Astrocyte (in vitro differentiated cells and primary cell): ENCODE measurements around the gene CCDC141. TPM values are rescaled to one million over a fixed set of nuclear protein-coding genes. Genes with fewer than 3 reads are reported as not detected.
"Not testable (repeated sequence)": the region's sequence is repeated elsewhere in the genome, so short reads cannot be mapped to it uniquely, and the experiment has no call there.

ENCODE experiments used
- DNase-seq: peaks from one replicate; pipeline ENCODE4 v3.0.0-alpha.2; 2010; ENCODE audit warnings: low read depth
- FAIRE-seq: peaks from 2 replicates; lab custom pipeline; 2011; peaks lifted over from hg19 to GRCh38; lab: Jason Lieb, UNC
- H2AFZ ChIP-seq: 2 replicates; pipeline ENCODE4 v1.6.0; 2012; ENCODE audit warnings: low read depth, low read length, inconsistent platforms
- H3K27ac ChIP-seq: 2 replicates; pipeline ENCODE4 v1.5.1; 2011; ENCODE audit warnings: low read depth, low read length, inconsistent platforms
- H3K27me3 ChIP-seq: 2 replicates; pipeline ENCODE4 v1.6.0; 2011; ENCODE audit warnings: low read length, inconsistent platforms; ENCODE audit not compliant: insufficient read depth
- H3K36me3 ChIP-seq: 2 replicates; pipeline ENCODE4 v1.5.1; 2011; ENCODE audit warnings: low read length, inconsistent platforms; ENCODE audit not compliant: insufficient read depth
- H3K4me1 ChIP-seq: 2 replicates; pipeline ENCODE4 v1.5.1; 2011; ENCODE audit warnings: low read length, inconsistent platforms; ENCODE audit not compliant: insufficient read depth
- H3K4me2 ChIP-seq: 2 replicates; pipeline ENCODE4 v1.6.0; 2012; ENCODE audit warnings: low read length, inconsistent platforms
- H3K4me3 ChIP-seq: 2 replicates; pipeline ENCODE4 v1.5.1; 2011; ENCODE audit warnings: low read depth, mild to moderate bottlenecking, low read length, inconsistent platforms; ENCODE audit not compliant: insufficient read depth
- H3K79me2 ChIP-seq: 2 replicates; pipeline ENCODE4 v1.6.0; 2012; ENCODE audit warnings: mild to moderate bottlenecking, low read length, inconsistent platforms; ENCODE audit not compliant: insufficient read depth
- H3K9ac ChIP-seq: 2 replicates; pipeline ENCODE4 v1.6.0; 2012; ENCODE audit warnings: mild to moderate bottlenecking, low read length, inconsistent platforms
- H3K9me3 ChIP-seq: 2 replicates; pipeline ENCODE4 v1.5.1; 2012; ENCODE audit warnings: low read depth, mild to moderate bottlenecking, low read length, inconsistent platforms; ENCODE audit not compliant: insufficient read depth
- H4K20me1 ChIP-seq: 2 replicates; pipeline ENCODE4 v1.6.0; 2012; ENCODE audit warnings: low read length, inconsistent platforms; ENCODE audit not compliant: insufficient read depth
- H3K27ac Mint-ChIP-seq: one replicate; pipeline ENCODE4 v1.8.0; 2021; ENCODE audit warnings: mild to moderate bottlenecking, mixed read lengths; ENCODE audit not compliant: unreplicated experiment
- H3K27me3 Mint-ChIP-seq: one replicate; pipeline ENCODE4 v1.8.0; 2021; ENCODE audit warnings: low read depth, mixed read lengths; ENCODE audit not compliant: unreplicated experiment
- H3K36me3 Mint-ChIP-seq: one replicate; pipeline ENCODE4 v1.8.0; 2021; ENCODE audit warnings: low read depth, mixed read lengths; ENCODE audit not compliant: unreplicated experiment
- H3K4me1 Mint-ChIP-seq: one replicate; pipeline ENCODE4 v1.8.0; 2021; ENCODE audit warnings: low read depth, mixed read lengths; ENCODE audit not compliant: unreplicated experiment
- H3K4me3 Mint-ChIP-seq: one replicate; pipeline ENCODE4 v1.8.0; 2021; ENCODE audit warnings: mild to moderate bottlenecking, moderate library complexity, mixed read lengths; ENCODE audit not compliant: unreplicated experiment
- H3K9me3 Mint-ChIP-seq: one replicate; pipeline ENCODE4 v1.8.0; 2021; ENCODE audit warnings: mild to moderate bottlenecking, mixed read lengths; ENCODE audit not compliant: unreplicated experiment
- EZH2 ChIP-seq: IDR thresholded peaks from 2 replicates; pipeline ENCODE4 v1.6.1; 2012; ENCODE audit warnings: mild to moderate bottlenecking, low read length, inconsistent platforms; ENCODE audit not compliant: insufficient read depth
- total RNA-seq: library from RNA; stranded (reverse); gene quantifications from 2 replicates; pipeline ENCODE4 v1.2.1, GENCODE V29; 2021
- TF ChIP-seq, protein P1 (sequence below): IDR thresholded peaks from 2 replicates; pipeline ENCODE4 v1.5.1; 2011; ENCODE audit warnings: low read depth, mild to moderate bottlenecking, inconsistent platforms, low read length, moderate library complexity; ENCODE audit not compliant: insufficient read depth

CCDC141 gene
- total RNA-seq, 1 donor from 2014 or later: 0.18 TPM

DNA sequence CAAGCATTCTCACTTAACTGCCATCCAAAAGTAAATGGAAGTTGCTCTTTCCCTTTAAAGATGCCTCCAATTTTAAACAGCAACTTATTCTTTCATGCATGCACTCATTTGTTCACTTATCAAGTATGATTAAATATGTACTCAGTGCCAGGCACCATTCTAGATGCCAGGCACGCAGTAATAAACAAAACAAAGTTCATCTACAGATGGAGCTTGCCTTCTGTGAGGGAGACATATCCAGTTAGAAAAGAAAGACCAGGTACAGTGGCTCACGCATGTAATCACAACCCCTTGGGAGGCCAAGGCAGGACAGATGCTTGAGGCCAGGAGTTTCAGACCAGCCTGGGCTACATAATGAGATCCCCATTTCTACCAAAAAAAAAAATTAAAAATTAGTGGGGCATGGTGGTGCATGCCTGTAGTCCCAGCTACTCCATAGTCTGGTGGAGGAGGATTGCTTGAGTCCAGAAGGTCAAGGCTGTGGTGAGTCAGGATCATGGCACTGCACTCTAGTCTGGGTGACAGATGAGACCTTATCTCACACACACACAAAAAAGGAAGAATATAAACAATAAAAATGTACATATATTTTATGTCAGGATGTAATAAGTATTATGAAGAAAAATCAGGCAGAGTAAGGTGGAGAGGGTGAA, 19.2 kb upstream of the CCDC141 start:
- H4K20me1 ChIP-seq: no peaks in the 10 kb centered on the region
- Mint-ChIP-seq H3K27me3 (no peaks in the 10 kb centered on the region), H3K27ac (no peak overlapping the region), H3K4me3 (no peak overlapping the region), H3K9me3 (peaks cover 7% of the 10 kb centered on the region), H3K4me1 (no peaks in the 10 kb centered on the region), H3K36me3 (no peaks in the 10 kb centered on the region)
- FAIRE-seq (no peak), DNase-seq (no peak)
- H3K27me3 ChIP-seq: no peaks in the 10 kb centered on the region
- no peak overlapping the region for H3K27ac ChIP-seq
- H3K4me3 ChIP-seq: no peak overlapping the region
- H3K4me1 ChIP-seq: no peaks in the 10 kb centered on the region
- H3K79me2 ChIP-seq: no peaks in the 10 kb centered on the region
- no peak overlapping the region for H3K4me2 ChIP-seq
- H2AFZ ChIP-seq: no peak overlapping the region
- no peaks in the 10 kb centered on the region for H3K36me3 ChIP-seq
- H3K9me3 ChIP-seq: peaks cover 2% of the 10 kb centered on the region
- H3K9ac ChIP-seq: no peak overlapping the region
- TF ChIP-seq EZH2: no peak
- TF ChIP-seq, protein P1, sequence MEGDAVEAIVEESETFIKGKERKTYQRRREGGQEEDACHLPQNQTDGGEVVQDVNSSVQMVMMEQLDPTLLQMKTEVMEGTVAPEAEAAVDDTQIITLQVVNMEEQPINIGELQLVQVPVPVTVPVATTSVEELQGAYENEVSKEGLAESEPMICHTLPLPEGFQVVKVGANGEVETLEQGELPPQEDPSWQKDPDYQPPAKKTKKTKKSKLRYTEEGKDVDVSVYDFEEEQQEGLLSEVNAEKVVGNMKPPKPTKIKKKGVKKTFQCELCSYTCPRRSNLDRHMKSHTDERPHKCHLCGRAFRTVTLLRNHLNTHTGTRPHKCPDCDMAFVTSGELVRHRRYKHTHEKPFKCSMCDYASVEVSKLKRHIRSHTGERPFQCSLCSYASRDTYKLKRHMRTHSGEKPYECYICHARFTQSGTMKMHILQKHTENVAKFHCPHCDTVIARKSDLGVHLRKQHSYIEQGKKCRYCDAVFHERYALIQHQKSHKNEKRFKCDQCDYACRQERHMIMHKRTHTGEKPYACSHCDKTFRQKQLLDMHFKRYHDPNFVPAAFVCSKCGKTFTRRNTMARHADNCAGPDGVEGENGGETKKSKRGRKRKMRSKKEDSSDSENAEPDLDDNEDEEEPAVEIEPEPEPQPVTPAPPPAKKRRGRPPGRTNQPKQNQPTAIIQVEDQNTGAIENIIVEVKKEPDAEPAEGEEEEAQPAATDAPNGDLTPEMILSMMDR: no peak

DNA sequence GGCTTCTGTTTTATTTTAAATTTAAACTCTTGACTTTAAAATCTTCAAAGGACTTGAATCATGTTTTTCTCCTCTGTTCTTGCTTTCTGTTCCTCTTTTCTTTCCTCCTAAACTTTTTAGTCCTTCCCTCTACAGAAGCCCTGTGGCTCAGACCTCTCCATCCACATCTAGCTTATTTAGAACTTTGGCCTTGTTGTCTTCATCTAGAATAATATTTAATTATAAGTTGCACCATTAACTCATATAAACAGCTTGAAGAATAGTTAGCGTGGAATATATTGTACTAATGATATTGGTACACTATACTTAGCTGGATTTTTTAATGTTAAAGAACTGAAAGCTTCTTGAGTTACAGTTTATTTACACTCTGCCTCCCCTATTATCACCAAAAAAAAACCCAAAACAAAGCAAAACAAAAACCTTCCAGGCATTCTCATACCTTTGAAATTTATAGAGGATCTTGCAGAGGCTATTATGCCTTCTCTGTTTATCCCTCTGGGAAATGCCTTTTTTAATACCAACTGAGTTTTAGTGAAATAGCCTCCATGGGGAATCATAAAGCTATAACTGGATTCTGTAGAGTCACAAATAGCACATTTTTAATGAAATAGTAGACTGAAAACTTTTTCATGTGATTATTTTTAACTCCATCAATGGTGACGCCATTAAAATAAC, 9.2 kb upstream of the CCDC141 start:
- no peaks in the 10 kb centered on the region for H3K9me3 ChIP-seq

DNA sequence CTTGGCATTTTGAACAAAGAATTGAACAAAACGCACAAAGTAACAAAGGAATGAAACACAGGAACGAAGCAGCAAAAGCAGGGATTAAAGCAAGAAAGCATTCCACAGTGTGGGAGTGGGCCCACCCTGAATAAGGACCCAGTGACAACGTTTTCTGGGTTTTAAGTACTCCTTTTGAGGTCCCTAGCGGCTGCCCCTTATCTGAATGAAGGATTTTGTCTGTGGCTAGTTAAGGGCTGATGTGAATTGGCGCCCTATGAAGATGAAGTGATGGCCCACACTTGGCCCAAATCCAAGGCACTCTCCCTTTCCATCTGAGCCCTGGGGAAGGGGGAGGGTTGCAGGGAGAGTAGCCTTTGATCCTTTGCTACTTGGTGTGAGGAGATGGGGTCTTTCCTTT, 7.8 kb upstream of the CCDC141 start:
- H4K20me1 ChIP-seq: no peaks in the 10 kb centered on the region
- TF ChIP-seq EZH2: no peak
- TF ChIP-seq, protein P1: no peak
- no peaks in the 10 kb centered on the region for H3K9me3 ChIP-seq
- FAIRE-seq: no peak
- no peak overlapping the region for H3K9ac ChIP-seq
- H3K4me2 ChIP-seq: no peak overlapping the region
- H3K36me3 ChIP-seq: no peaks in the 10 kb centered on the region
- Mint-ChIP-seq H3K36me3 (no peaks in the 10 kb centered on the region), H3K4me1 (peaks cover 16% of the 10 kb centered on the region), H3K4me3 (no peak overlapping the region), H3K27ac (peak overlapping the region; percentile 19), H3K9me3 (peaks cover 2% of the 10 kb centered on the region), H3K27me3 (no peaks in the 10 kb centered on the region)
- H3K4me1 ChIP-seq: no peaks in the 10 kb centered on the region
- no peak overlapping the region for H2AFZ ChIP-seq
- no peaks in the 10 kb centered on the region for H3K27me3 ChIP-seq
- no peak overlapping the region for H3K4me3 ChIP-seq
- DNase-seq: no peak
- H3K79me2 ChIP-seq: no peaks in the 10 kb centered on the region
- H3K27ac ChIP-seq: no peak overlapping the region

More for the DNA sequence above, 9.2 kb upstream of the CCDC141 start:
- Histone ChIP-seq H3K79me2 (no peaks in the 10 kb centered on the region), H3K4me2 (no peak overlapping the region), H3K27me3 (no peaks in the 10 kb centered on the region), H2AFZ (no peak overlapping the region), H3K9ac (no peak overlapping the region), H4K20me1 (no peaks in the 10 kb centered on the region), H3K36me3 (no peaks in the 10 kb centered on the region), H3K27ac (no peak overlapping the region), H3K4me3 (no peak overlapping the region), H3K4me1 (no peaks in the 10 kb centered on the region)
- Mint-ChIP-seq H3K36me3 (no peaks in the 10 kb centered on the region), H3K27ac (no peak overlapping the region), H3K27me3 (no peaks in the 10 kb centered on the region), H3K4me1 (peaks cover 16% of the 10 kb centered on the region), H3K9me3 (peaks cover 2% of the 10 kb centered on the region), H3K4me3 (no peak overlapping the region)
- TF ChIP-seq EZH2: no peak
- FAIRE-seq (no peak), DNase-seq (no peak)

DNA sequence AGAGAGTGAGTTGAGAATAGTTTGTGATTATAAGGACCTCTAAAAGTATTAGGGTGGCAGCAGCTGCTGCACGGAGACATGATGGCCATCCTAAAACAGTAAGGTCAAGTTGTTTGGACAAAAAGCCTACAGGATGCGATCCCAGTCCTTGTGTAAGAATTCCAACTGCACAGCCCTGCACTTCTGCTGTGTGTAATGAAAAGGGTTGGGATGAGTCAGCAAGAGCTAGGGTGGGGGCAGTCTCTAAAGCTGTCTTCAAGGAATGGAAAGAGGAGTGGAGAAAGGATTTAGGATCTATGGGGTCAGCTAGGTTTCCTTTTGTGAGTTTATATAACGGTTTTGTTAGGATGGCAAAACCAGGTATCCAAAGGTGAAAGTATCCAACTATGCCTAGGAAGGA, 3.6 kb upstream of the CCDC141 start:
- H3K4me3 Mint-ChIP-seq, H3K79me2 ChIP-seq, H3K4me2 ChIP-seq, H3K27me3 ChIP-seq, H3K9me3 Mint-ChIP-seq, H4K20me1 ChIP-seq, H3K4me3 ChIP-seq, H3K36me3 Mint-ChIP-seq, FAIRE-seq, H2AFZ ChIP-seq, H3K27ac Mint-ChIP-seq, DNase-seq, H3K27me3 Mint-ChIP-seq, H3K27ac ChIP-seq, H3K4me1 ChIP-seq, H3K36me3 ChIP-seq, H3K9me3 ChIP-seq, H3K9ac ChIP-seq: not testable (repeated sequence)
- peaks cover 15% of the 10 kb centered on the region for H3K4me1 Mint-ChIP-seq
